Breast epithelium (tissue), 4 donors: Measurements from ENCODE around the gene FANCC. TPM values are rescaled to one million over a fixed set of nuclear protein-coding genes. Genes with fewer than 3 reads are reported as not detected.

Source experiments
- DNase-seq, 2 donors: peaks; one replicate each; pipeline ENCODE4 v3.0.0-alpha.2; 2019; ENCODE audit warnings: low spot score in 2 of 2
- H3K27ac ChIP-seq, 2 donors: fragments of 200-600 bp; sonication (generic) in 1 of 2; one replicate each; pipeline ENCODE4 v1.5.1; 2016 to 2019; ENCODE audit warnings: mild to moderate bottlenecking in 1 of 2
- H3K27me3 ChIP-seq, 2 donors: fragments of 200-600 bp; sonication (generic) in 1 of 2; one replicate each; pipeline versions ENCODE4 v1.5.1 to v1.6.0; 2017 to 2019; ENCODE audit warnings: control low read depth in 1 of 2, mild to moderate bottlenecking in 1 of 2
- H3K36me3 ChIP-seq: fragments of 200-600 bp; one replicate; pipeline ENCODE4 v1.5.1; 2019
- H3K4me1 ChIP-seq, 2 donors: fragments of 200-600 bp; sonication (generic); one replicate each; pipeline ENCODE4 v1.5.1; 2016 to 2019; ENCODE audit warnings: control low read depth in 1 of 2
- H3K4me3 ChIP-seq, 3 donors: fragments of 200-600 bp; sonication (generic); 1 replicate in 2 of 3; 2 replicates in 1 of 3; pipeline ENCODE4 v1.5.1; 2016 to 2019; ENCODE audit warnings: mild to moderate bottlenecking in 3 of 3, moderate library complexity in 2 of 3
- H3K9me3 ChIP-seq, 2 donors: fragments of 200-600 bp; sonication (generic) in 1 of 2; one replicate each; pipeline ENCODE4 v1.5.1; 2016 to 2019; ENCODE audit warnings: control low read depth in 1 of 2
- CTCF ChIP-seq, 3 donors: fragments of 450-650 bp; IDR thresholded peaks; one replicate each; pipeline ENCODE4 v1.5.1; 2016 to 2017; ENCODE audit warnings: antibody characterized with exemption in 3 of 3, mild to moderate bottlenecking in 3 of 3, moderate library complexity in 3 of 3
- POLR2A ChIP-seq: fragments of 450-650 bp; IDR thresholded peaks from one replicate; pipeline ENCODE4 v1.6.1; 2016; ENCODE audit warnings: antibody characterized with exemption, mild to moderate bottlenecking, moderate library complexity
- POLR2AphosphoS5 ChIP-seq, 3 donors: sonication (generic); formaldehyde crosslinking; IDR thresholded peaks; one replicate each; pipeline ENCODE4 v1.6.1; 2017; ENCODE audit warnings: antibody characterized with exemption in 3 of 3
- intact Hi-C: fragments of 100-400 bp; cut with DNase I; formaldehyde crosslinking; loops from one replicate; pipeline ENCODE4 v1.15.1; 2023; ENCODE audit warnings: low total_unique reads
- total RNA-seq, 3 donors: library from RNA; depleted of rRNA; stranded (reverse); fragments of >200 nt; gene quantifications; one replicate each; pipeline ENCODE4 v1.1.0, GENCODE V29; 2016

The FANCC gene
- total RNA-seq, 3 donors from 2014 or later = 4.2 to 11.4 (median 9.2) TPM

- Histone ChIP-seq H3K27ac (no peak overlapping the region), H3K4me3 (no peak overlapping the region), H3K27me3 (no peaks in the 10 kb centered on the region), H3K9me3 (peaks cover 0 to 9% of the 10 kb centered on the region in 2 donors), H3K36me3 (no peaks in the 10 kb centered on the region), H3K4me1 (no peaks in the 10 kb centered on the region)
- DNase-seq = no peak
- intact Hi-C loops = no loop called here
- TF ChIP-seq POLR2A = no peak
- TF ChIP-seq CTCF (IDR thresholded peaks at IDR 0.05) = no peak
- no peak for TF ChIP-seq POLR2AphosphoS5 (IDR thresholded peaks at IDR 0.05)
Observed at GRCh38 chr9:95341293-95341962, 23.9 kb upstream of the FANCC start.

DNA sequence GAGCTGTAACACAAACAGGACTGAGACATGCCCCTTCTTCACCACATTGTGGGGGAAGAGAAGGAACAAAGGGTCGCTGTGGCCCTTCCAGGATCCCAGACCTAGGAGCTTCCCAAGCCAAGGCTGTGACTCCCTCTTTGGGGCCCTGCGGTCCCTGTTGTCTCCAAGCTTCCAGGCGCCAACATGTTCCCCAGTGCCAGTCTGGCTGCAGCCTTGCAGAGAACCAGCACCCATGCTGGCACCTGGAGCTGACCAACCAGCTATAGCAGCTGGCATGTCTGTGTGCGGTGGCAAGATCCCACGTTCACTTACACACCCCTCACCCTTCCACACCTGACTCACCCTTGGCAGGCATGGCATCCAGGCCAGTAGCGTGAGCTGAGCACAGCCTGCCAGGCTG lies 20.7 kb upstream of the FANCC start:
- intact Hi-C loops = no loop called here
- TF ChIP-seq POLR2AphosphoS5 (IDR thresholded peaks at IDR 0.05) = no peak
- no peak for TF ChIP-seq POLR2A
- H3K27ac ChIP-seq = no peak overlapping the region
- no peaks in the 10 kb centered on the region for H3K36me3 ChIP-seq
- H3K4me1 ChIP-seq = no peaks in the 10 kb centered on the region
- peaks cover 0 to 9% of the 10 kb centered on the region in 2 donors for H3K9me3 ChIP-seq
- DNase-seq = no peak
- H3K27me3 ChIP-seq = no peaks in the 10 kb centered on the region
- H3K4me3 ChIP-seq = no peak overlapping the region

DNA sequence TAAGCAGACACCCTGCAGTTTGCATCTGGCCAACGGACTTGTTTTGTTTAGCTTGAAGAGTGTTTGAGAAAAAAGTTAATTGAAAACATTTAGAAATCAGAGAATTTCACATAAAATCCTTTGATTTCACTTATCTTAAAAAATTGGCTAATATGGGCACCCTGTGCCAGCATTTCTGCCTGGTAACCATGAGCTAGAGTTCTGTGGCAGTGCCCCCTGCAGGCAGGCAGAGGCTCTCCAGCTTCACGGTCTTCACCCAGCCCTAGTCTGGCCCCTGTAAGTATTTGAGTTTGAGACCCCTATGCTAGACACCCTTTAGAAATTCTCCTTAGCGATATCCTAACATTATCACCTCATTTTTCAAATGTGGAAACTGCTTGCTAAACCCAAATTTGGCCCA lies 18.8 kb upstream of the FANCC start:
- TF ChIP-seq POLR2AphosphoS5 (IDR thresholded peaks at IDR 0.05) (no peak), CTCF (IDR thresholded peaks at IDR 0.05) (no peak), POLR2A (no peak)
- Histone ChIP-seq H3K4me1 (no peaks in the 10 kb centered on the region), H3K4me3 (no peak overlapping the region), H3K27ac (no peak overlapping the region), H3K9me3 (peaks cover 0 to 9% of the 10 kb centered on the region in 2 donors), H3K27me3 (no peaks in the 10 kb centered on the region), H3K36me3 (no peaks in the 10 kb centered on the region)
- intact Hi-C loops = no loop called here
- no peak for DNase-seq

DNA sequence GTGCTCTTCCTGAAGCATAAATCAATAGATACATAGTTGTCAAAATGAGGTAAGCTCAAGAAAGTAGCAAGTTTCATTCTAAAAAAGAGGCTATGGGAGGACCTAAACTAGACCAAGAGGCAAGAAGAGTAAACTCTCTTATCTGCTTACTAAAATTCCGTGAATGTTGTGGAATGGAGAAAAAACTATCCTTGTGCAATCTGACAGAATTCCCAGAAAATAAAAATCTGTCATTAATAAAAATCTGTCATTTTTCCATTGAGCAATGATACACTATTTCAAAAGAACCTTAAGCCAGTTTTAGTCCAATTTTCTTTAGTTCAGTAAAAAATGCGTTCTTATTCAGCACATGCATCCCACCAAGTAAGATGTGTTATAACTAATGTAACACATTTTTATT lies 15.9 kb upstream of the FANCC start:
- intact Hi-C loops = loop anchor here (5.0 kb wide), 1 partner anchor 559 kb away; no protein-coding TSS in a partner anchor
- Histone ChIP-seq H3K4me1 (no peaks in the 10 kb centered on the region), H3K36me3 (no peaks in the 10 kb centered on the region), H3K4me3 (no peak overlapping the region), H3K27me3 (no peaks in the 10 kb centered on the region), H3K9me3 (peaks cover 0 to 9% of the 10 kb centered on the region in 2 donors), H3K27ac (no peak overlapping the region)
- DNase-seq = no peak
- TF ChIP-seq CTCF (IDR thresholded peaks at IDR 0.05) = no peak
- TF ChIP-seq POLR2AphosphoS5 (IDR thresholded peaks at IDR 0.05) = no peak
- no peak for TF ChIP-seq POLR2A

DNA sequence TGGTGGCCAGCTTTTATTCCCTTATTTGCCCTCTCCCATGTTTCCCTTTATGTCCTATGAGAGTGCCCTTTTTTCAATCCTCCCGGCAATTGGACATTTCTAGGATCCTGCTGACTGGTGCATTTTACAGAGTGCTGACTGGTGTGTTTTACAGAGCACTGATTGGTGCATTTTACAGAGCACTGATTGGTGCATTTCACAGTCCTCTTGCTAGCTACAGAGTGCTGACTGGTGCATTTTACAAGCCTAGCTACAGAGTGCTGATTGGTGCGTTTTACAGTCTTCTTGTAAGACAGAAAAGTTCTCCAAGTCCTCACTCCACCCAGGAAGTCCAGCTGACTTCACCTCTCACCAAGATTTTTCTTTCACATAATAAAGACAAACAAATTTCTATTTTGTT lies 15.4 kb upstream of the FANCC start:
- intact Hi-C loops = loop anchor here (5.0 kb wide), 1 partner anchor 559 kb away; no protein-coding TSS in a partner anchor
- no peak overlapping the region for H3K27ac ChIP-seq
- no peaks in the 10 kb centered on the region for H3K27me3 ChIP-seq
- H3K4me1 ChIP-seq = no peaks in the 10 kb centered on the region
- H3K36me3 ChIP-seq = no peaks in the 10 kb centered on the region
- H3K9me3 ChIP-seq = peaks cover 0 to 6% of the 10 kb centered on the region in 2 donors
- TF ChIP-seq POLR2AphosphoS5 (IDR thresholded peaks at IDR 0.05) = no peak
- no peak for TF ChIP-seq POLR2A
- TF ChIP-seq CTCF (IDR thresholded peaks at IDR 0.05) = no peak
- DNase-seq = no peak
- H3K4me3 ChIP-seq = no peak overlapping the region
